ENCODE measurements around the gene GALNT6.

Gene GALNT6

DNA sequence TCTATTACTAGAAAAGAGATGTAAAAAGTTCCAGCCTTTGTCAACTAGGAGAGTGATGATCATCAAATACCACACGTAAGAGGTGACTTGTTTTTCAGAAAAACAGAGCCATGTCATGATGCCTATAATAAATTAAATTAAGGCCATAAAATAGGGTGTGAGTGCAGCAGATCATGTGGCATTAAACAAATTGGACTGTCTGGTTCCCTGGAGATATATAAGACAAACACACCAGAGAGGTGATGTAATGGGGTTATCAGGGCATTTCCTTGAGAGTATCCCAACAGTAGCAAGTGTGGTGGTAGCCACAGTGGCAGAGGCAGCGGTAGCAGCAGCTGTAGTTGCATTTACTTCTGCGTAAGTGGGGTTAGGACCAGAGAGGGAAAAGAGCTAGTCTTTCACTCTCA, 14.6 kb upstream of the GALNT6 start:
- no peak for DNase-seq

DNA sequence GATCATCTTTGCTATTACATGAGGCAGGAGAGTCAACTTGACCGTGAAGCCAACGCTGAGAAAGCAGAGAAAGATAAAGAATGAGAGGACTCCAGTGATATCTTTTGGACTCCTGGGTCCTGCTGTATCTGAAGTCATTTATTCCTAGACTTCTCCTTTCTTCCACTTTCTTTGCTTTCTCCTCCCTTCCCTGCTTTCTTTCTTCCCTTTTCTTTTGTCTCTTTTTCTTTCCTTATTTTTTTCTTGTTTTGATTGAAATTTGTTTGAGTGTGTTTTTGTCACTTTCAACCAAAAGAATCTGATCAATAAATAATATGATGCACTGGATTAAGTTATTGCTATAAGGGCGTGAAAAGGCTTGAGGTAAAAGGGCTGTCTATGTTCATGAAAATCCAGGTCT, 13.4 kb upstream of the GALNT6 start:
- no peak for DNase-seq

DNA sequence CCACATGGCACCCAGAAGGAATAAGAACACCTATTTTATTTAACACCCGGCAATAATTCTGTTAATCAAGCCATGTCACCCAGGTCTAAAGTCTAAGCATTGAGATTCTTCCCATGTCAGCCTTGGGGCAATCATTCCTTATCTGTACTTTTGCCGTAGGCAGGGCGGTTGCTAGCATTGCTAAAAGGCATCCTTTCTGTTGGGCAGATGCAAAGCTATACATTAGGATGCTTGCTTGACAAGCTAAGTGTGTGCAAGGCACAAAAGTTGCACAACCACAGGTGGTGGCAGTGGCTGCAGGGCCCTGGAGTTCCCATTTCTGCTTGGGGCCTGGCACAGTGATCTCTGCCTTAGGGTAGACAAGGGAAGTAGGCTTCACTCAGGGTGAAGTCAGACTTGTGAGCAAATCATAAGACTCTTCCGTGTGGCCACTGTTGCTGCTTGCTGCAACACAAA, 12.5 kb upstream of the GALNT6 start:
- no peak for DNase-seq

DNA sequence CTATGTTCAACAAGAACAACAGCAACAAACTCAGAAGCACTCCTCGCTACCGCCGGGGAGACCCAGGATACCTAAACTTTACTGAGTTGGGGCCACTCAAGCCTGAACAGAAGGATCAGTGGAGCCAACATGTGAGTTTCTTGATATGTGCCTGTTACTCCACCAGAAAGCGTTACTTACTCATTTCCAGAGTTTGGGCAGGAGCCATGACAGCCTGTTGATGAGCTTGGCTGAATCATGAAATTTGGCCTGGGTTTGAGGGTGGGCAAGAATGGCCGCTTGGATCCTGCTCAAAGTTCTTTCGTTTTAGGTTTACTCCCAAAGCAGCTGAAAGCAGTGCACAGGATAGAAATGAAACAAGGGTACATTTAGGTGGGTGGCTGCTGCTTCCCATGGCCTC, 12.0 kb upstream of the GALNT6 start:
- no peak for DNase-seq

DNA sequence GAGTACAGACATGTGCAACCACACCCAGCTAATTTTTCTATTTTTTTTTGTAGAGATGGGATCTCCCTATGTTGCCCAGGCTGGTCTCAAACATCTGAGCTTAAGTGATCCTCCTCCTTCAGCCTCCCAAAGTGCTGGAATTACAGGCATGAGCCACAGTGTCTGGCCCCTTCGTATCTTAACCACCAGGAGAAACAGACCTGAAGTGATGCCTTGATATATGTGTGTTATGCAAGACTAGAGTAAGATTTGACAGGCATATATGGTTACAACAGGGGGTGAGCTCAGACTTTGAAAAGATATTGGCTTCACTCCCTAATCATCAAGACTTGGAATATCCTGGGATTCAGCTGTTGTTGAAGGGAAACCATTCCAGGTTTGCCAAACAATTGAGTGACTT, 10.7 kb upstream of the GALNT6 start:
- DNase-seq, result no peak

DNA sequence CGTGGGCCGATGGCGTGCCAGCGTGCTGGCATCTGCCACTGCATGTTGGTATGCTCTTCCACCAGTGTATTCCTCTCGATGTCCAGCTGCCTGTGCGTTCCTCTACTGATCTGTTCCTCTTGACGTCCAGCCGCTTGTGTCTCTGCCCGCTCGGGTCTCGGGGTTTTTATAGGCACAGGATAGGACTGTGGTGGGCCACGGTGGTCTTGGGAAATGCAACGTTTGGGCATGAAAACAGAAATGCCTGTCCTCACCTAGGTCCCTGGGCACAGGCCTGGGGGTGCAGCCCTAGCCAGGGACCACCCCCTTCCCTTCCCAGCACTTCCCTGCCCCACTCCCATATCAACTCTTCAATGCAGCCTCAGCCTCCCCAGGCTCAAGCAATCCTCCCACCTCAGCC, 10.3 kb upstream of the GALNT6 start:
- no peak for DNase-seq

DNA sequence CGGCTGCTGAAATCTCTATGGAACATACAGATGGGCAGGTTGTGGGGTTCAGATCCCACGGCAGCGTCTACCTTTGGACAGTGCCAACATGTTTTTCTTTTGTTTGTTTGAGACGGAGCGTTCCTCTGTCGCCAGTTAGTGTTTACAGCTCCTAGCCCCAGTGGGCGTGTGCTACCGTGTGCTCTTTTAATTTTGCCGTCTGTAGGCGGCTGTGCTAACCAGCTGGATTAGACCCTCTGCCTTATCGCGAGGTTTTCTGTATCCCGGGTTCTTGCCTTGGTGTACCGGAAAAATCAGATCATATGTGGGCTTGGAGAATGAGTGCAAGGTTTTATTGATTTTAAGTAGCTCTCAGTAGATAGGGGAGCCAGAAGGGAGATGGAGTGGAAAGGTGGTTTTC, 9.8 kb upstream of the GALNT6 start:
- no peak for DNase-seq

DNA sequence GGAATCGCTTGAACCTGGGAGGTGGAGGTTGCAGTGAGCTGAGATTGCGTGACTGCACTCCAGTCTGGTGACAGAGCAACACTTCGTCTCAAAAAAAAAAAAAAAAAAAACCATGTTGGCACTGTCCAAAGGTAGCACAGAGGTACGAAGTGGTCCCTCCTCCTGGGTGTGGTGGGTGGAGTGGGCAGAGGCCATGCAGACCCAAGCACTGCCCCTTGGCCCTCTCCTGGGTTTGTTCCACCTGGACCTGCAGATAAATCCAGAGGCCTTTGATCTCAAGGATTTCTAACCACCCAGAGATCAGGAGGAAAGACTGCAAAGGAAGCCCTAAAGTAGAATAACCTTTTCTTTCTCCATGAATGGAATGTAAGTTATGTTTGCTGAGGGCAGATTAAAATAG, 8.7 kb upstream of the GALNT6 start:
- no peak for DNase-seq

DNA sequence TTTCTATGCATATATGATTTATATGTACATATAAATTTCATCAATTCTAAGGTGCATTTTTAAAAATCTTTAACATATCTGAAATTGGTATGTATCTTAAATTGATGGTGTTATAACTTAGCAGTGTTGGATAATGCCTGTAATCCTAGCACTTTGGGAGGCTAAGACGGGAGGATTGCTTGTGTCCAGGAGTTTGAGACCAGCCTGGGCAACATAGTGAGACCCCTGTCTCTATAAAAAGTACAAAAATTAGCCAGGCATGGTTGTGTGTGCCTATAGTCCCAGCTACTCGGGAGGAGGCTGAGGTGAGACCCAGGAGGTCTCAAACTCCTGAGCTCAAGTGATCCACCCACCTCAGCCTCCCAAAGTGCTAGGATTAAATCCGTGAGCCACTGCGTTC, 6.5 kb upstream of the GALNT6 start:
- no peak for DNase-seq

DNA sequence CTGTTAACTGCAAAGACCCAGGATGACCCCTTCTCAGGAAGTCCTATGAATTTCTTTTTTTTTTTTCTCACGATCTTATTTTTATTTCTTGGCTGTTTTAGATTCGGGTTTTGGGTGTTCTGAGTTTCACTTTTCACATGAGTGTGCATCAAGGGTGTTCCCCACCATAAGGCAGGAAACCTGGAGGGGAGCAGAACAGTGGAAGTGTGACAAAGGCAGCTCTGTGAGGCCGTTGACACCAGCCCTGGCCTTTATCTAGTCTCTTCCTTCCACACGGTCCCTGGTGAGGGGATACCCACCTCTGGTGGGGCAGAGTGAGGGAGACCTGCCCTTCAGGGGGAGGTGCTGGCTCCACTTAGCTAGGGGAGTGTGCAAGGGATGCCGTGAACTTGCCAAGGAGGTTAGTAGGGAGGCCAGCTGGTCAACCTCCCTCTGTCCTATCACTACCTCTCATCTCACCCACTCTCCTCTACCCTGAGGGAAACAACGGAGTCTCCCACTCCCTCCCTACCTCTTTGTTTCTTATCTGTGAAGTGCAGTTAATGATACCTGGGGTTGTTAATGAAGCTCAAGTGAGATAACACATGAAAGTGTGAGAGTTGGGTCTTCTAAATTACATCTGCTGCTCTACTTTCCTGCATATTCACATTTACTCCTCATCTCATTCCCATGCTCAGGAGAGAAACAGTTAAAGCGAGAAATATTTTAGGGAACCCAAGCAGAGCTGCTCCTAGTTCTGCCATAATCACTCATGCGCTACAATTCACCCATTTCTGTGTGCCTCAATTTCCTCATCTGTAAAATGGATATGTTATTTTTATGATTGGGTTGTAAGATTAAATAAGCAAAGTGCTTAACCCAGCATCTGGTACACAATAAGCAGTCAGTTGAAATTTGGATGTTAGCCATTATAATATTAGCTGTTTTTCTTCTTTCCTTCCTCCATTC, 4.4 kb upstream of the GALNT6 start:
- no peak for DNase-seq

DNA sequence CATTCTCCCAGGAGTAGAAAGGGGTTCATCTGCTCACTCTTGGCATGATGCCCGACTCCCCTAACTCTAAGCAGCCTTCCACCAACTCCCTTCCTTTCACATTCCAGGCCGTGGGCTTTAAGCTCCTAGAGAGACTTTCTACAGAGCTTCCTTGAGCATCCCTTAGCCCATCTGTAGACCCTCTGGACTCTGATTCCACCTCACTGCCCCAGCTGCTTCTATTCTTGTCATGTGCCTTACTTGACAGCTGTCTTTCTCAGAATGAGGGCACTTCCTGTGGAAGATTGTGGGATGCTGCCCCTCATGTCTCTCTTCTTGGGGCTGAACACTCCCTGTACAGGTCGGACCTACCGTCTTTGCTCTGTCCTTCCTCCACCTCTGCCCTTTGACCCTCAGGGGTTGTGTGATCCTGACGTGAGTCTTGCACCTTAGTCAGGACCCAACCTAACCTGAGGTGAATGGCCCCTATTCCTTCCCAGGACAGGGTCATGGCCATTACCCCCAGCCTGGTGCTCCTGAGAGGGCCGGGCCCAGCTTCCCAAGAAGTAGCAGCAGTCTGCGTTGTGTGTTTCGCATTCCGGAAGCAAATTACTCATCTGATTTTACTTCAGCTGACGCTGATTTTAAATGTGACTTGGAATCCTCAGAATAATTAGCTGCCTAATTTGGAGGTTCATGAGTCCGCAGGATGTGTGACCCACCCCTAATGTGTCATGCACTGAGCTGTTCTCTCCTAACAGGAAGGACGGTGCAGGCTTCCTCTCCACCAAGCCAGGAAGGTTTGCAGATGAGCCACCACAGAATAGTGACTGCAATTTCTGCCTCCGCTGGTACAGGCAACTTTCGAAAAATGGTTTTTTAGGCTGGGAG, 2.7 kb upstream of the GALNT6 start:
- DNase-seq, result no peak

DNA sequence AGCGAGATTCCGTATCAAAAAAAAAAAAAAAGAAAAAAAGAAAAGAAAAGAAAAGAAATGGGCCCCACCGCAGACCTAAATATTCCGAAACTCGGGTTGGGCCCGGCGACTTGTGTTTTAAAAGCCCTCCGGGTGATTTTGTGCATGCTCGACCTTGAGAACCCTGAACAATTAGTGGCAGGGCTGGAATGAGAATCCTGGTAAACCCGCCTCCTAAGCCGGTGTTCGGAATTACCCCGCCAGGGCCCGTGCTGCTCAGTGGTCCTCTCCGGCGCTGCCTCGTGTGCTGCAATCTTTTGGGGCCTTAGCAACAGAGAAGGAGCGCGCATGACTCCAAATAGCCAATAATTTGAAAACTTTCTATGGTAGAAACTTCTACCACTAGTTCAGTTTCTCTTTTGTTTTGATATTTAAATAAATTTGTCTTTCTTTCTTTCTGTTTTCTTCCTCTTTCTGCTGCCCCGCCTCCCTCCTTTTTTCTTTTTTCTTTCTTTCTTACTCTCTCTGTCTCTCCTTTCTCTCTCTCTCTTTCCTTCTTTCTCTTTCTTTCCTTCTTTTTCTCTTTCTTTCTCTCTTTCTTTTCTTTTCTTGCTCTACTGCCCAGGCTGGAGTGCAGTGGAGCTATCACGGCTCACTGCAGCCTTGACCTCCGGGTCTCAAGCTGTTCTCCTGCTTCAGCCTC, 1.5 kb upstream of the GALNT6 start:
- DNase-seq, result no peak

DNA sequence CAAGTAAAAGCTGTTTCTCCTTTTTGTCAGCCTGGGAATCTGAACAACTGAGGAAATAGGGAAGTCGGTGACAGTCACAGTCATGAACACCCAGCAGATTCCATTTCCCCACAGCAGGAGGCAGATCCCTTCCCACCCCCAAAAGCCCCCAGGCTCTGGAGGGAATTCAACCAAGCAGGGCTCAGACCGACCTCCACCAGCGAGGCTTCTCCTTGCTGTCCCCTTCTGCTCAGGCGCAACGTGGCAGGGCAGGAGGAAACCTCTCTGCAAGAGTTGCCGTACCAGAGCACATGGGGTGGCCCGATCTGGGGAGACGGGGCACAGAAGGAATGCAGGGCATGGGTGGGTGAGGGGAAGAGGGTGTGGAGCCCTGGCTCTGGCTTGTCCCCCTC, 319 bp downstream of the GALNT6 start:
- DNase-seq, result no peak

DNA sequence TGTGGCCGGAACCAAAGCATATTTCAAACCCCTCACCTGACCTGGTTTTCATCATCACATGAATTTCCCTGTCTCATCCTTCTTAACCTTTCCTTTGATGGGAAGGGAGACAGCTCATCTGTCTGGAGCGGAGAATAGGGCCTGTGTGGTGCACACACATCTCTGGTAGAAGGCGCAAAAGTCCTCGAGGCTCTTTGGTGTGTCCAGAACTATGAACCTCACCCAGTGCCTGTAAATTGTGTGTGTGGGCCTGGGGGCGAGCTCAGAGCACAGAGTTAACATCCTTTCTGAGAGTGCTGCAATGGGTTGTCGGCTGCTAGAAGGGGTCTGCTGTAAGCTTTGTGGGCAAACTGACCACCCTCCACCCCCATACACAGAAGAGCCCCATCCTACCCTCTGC, 749 bp downstream of the GALNT6 start:
- DNase-seq, result no peak

DNA sequence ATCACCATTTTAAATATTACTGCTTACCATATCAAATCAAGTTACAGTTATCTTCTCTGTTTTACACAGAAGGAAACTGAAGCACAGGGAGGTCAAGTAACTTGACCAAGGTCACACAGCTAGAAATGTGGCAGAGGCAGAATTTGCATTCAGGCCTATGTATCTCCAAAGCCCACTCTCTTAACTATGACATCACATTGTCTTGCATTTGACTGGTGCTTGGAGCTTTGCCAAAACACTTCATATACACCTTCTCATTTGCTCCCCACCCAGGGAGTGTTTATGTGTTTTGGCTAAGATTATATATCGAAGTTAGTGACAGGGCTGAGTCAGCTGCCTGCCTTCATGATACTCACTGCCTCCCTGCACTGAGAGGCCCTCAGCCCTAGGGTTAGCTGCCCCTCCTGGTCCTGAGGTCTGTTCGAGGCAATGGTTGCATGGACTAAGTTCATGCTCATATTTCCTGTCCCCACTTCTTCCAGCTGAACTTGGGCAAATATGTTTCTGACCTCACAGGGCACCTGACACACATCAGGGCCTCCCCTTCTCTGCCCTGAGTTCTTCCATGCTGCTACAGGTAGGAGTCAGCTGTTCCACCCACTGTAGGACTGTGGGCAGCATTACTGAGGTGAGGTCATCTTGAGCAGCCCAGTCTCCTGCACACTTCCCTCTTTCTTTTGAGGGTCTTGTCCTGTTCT, 1.8 kb downstream of the GALNT6 start:
- no peak for DNase-seq

DNA sequence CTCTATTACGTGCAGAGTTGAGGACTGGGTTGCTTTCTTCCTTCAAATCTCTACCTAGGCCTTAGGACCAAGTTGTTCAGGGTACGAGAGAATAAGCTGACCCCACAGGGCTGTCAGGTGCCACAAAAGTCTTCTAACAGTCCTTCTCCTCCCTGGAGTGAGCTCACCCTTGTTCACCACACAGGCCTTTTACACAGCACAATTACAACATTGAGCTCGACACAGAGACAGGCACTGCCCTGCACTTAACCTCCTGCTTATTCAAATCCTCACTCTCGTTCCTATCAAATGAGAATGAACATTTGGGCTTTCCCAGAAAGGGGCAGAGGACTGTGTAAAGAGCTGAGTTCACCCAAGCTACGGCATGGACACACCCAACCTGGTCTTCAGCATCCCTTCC, 2.4 kb downstream of the GALNT6 start:
- no peak for DNase-seq

DNA sequence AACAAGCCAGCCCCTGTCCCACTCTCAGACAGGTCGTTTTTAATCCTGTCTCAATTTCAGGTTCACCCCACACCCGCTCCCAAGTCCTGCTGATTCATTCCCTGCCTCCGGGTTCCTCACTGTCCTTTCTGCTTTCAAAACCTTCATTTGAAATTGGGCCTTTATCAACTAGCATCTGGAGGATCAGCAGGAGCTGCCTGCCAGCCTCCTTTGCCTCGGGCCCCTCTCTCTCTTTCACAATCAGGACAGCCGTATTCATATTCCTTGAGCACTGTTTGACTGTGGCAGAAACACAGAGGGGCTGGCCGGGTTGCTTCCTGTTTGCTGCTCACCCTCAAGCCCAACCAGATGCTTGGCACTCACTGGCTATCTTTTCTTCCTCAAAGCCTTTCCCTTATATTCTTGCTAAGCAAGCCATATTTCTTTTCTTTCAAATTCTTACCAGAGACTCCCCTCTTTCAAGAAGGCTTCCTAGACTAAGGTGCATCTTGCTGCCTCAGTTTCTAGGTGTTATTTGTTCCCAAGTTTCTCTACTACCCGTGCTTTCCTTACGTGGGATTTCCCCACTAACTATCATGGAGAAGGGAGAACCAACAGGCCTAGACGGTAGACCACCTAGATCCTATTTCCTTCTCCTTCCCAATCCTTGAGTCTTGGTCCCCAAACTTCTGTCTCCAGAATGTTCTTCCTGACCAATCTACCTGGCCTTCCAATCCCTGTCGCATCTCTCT, 3.0 kb downstream of the GALNT6 start:
- no peak for DNase-seq

DNA sequence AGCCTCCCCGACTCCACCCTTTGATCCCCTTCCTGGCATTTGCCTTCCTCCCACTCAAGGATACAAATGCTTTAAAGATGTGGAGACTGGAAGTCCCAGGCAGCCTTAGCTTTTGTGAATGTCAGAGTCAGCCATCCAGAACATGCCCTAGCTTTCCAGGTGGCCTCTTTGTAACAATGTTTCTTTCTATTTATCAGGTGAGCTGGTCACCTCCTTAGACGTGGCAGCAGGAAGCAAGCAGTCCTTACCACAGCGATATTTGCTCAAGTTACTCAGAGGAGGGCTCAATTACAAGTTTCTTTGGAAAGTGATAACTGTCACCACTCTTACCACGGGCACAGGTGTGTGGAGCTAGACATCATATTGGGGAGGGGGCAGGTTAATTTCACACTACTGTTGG, 4.9 kb downstream of the GALNT6 start:
- DNase-seq, result no peak

DNA sequence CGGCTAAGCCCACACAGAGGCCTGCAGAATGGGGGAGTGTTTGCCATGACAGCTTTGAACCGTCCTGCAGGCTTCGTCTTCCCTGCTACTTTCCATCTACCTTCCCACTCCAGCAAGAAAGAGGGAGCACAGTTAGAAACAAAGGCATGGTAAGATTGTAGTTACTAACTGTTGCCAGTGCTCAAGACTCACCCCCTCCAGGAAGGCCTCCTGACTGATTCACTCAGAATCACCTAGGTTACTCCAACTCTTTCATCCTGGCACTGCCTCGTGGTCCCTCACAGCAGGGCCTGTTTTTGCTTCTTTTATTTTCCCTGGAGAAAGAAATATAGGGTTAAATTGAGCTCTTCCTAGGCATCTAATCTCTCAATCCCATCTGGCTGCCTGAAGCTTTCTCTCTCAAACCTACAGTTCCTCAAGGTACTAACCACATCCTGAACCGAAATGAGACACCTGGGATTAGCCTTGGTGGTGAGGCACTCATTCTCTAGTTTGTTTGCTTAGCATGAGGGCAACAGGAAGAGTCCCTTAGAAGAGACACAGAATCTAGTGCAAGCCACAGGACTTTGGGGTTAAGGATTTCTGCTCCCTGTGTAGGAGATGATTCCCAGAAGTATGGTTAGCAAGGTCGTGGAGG, 7.8 kb downstream of the GALNT6 start:
- DNase-seq, result no peak

DNA sequence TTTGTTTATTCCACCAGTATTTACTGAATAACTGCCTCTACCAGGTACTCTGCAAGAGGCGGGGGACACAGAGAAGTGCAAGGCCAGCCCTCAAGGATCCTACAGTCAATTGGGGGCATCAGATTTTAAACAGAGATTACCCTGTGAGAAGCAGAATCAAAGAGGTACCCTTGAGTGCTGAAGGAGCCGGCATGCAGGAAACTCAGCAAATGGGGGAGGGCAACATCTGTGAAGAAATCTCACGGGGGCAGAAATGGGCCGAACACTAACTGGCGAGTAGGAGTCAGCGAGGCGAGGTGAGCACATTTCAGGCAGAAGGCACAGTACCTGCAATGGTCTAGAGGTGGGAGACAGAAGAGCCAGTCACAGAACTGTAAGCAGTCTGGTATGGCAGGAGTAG, 9.0 kb downstream of the GALNT6 start:
- DNase-seq, result no peak

DNA sequence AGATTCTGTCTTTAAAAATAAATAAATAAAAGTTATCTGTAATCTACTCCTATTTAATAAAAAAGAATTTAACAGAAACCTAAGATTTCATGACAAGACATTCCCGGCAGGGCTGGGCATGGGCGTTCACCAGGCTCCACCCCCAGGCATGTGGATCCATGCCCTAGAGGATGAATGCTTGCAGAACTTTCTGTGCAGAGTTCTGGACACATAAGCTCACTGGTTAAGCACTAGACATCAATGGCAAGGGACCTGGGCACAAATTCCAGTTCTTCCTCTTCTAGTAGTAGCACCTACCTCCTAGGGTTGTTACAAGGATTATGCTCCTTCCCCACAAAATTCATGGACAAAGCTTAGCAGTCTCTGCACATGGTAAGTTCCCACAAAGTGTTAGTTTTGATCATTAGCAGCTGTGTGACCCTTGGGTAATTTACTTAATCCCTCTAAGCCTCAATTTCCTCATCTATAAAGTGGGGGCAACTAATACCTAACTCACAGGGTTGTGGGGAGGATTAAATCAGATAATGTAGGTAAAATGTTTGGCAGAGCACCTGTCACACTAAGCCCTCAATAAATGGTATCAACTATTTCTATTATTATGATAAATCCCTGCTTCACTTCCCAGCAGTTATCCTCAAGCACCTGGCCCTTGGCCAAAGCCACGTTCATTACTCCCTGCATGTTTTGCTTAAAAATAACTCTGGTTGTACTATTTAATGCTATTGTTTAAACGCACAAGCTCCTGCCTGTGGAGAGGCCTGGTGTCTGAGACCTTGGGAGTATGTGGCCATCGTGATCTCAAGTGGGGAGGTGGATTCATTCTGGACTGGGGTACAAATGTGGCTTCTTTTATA, 9.8 kb downstream of the GALNT6 start:
- no peak for DNase-seq

Measured in NCI-H1694 treated with DMSO at 0.1 percent for 48 hours (cell line).